HG03196 (cell line): Measurements from ENCODE around the gene SDCBP2.

Experiments
- ATAC-seq: cut with Tn5 transposase; IDR thresholded peaks from one replicate; pipeline ENCODE4 v1.9.1; 2021; ENCODE audit not compliant: unreplicated experiment

Gene SDCBP2

DNA sequence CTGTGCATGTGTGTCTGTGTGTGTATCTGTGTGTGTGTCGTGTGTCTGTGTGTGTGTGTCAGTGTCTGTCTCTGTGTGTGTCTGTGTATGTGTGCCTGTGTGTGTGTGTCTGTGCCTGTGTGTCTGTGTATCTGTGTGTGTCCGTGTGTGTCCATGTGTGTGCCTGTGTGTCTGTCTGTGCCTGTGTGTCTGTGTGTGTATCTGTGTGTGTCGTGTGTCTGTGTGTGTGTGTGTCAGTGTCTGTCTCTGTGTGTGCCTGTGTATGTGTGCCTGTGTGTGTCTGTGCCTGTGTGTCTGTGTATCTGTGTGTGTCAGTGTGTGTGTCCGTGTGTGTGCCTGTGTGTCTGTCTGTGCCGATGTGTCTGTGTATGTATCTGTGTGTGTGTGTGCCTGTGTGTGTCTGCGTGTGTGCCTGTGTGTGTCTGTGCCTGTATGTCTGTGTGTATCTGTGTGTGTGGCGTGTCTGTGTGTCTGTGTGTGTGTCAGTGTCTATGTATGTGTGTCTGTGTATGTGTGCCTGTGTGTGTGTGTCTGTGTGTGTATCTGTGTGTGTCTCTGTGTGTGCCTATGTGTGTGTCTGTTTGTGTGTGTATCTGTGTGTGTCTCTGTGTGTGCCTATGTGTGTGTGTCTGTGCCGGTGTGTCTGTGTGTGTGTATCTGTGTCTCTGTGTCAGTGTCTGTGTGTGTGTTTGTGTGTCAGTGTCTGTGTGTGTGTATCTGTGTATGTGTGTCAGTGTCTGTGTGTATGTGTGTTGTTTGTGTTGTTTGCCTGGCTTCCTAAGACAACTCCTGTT, 51.2 kb downstream of the SDCBP2 start:
- no peak for ATAC-seq

DNA sequence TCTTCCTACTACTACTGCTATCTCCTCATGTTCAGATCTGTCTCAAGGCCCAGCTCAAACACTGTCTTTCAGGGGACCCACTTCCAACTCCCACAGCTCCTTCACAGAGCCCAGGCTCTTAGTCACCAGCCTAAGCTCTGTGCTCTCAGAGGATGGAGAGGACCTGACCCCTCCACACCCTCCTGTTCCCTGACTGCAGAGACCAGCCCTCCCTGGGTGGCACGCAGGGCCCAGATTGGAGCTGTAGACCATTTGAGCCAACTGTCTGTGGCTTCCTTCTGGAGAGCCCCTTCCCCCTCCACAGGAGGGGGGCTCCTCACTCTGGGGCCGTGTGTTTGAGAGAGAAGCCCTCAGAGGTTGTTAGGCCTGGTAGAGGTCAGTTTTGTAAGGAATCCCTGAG, 53.0 kb downstream of the SDCBP2 start:
- ATAC-seq = no peak

DNA sequence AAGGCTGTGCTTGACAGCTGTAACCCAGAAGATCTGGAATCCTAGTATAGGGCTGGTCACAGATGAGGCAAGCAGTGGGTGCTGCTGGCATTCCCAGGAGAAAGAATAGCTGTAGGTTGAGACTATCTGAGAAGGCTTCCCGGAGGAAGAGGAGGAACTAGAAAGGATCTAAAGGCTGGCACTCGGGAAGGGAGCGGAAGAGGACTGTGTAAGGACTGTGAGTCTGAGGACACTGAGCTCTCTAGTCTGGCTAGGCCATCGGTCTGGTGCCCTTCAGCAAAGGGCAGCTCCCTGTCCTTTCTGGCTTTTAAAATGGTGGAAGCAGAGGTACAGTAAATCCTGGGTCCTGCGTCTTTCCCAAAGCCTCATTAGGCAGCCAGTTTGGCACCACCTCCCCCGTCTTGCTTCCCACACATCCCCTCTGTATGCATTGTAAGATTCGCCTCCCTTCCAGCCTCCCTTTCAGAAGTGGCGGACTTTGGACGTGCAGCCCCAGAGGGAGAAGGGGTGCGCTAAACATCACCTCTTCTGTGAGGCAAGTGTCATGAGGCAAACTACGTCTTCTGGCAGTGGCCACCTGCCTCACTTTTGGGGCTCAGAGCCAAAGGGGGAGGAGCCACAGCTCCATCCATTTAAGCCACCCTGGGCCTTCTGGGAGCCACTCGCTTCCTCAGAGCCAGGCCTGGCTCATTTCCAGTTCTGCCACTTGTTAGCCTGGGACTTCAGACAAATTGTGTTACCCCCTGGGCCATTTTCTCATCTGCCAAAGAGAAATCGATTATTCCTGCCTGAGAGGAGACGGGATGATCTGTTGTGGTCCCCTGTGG, 54.2 kb downstream of the SDCBP2 start:
- no peak for ATAC-seq

DNA sequence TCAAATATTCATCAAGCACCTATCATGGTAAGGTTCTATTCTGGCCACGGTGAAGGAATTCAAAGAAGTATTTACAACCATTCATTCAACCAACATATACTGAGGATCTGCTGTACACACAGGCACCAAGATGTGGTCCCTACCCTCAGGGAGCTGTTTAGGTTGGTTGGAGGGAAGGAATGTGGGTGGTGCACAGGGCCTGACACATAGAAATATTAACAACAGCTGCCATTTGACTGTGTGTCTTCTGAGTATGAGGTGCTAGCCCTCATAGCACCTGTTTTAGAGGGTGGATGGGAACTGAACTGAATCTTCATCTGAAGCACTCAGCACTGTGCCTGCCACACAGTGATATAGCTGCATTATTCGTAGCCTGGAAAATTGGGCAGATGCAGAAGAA, 55.6 kb downstream of the SDCBP2 start:
- no peak for ATAC-seq

DNA sequence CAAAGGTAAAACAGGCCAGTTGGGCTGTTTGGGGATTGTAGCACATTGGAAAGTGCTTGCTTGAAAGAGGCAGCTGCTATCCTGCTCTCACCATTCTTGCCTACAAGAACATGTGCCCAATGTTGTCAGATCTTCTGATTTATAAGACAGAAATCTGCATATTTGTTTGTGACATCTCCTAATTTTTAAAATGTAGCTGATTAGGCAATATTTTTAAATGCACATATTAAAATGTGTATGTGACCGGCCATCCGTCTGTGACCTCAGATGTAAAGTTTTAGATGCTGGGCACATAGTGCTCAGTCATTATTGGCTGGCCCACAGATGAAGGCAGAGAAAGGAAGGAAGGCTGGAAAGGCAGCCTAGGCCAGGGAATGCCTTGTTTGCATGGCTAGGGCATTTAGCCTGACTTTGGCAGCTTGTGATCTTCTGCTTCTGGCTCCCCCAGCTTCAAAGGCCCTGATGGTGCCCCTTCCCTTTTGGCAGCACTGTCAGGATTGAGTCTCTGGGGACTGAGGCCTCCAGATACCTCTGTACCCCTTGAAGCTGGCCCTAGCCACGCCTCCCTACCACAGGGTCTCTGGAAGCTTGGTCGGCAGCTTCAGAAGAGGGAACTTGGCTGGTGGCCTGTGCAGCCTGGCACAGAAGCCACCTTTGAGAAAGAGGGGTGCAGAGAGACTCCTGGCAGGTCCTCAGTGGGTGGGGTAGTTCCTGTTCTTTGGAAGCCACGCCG, 56.4 kb downstream of the SDCBP2 start:
- ATAC-seq = no peak

DNA sequence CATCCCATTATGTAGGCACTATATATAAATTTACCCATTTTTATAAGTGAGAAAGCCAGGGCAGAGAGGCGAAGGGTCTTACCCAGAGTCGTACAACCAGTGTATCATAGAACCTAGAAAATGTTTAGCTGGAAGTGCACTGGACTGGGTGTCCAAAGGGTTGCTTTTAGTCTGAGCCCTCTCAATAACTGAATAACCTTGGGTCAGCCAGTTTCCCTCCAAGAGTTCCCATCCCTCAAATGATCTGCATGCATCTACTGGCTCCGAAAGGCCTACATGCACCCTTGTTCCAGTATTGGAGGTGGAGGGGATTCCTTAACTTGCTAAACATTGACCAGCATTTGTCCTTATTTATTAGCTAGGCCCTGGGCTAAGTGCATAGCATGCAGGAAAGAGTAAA, 59.1 kb downstream of the SDCBP2 start:
- no peak for ATAC-seq

DNA sequence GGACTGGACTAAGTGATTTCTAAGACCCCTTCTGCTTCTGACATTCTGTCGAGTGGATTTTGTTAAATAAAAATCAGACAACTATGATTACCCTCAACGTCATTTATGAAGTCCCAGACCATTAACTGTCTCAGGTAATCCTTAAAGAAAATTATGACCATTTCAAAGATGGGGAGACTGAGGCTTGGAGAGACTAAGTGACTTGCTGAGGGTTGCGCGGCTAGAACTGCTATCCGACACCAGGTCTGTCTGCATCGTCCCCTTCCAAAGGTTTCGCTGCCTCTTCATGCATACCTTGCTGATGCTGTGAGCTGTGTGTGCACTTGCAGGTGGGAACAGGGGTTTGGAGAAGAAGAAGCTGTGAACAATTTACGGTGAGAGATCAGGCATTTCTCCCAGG, 59.7 kb downstream of the SDCBP2 start:
- ATAC-seq = no peak

DNA sequence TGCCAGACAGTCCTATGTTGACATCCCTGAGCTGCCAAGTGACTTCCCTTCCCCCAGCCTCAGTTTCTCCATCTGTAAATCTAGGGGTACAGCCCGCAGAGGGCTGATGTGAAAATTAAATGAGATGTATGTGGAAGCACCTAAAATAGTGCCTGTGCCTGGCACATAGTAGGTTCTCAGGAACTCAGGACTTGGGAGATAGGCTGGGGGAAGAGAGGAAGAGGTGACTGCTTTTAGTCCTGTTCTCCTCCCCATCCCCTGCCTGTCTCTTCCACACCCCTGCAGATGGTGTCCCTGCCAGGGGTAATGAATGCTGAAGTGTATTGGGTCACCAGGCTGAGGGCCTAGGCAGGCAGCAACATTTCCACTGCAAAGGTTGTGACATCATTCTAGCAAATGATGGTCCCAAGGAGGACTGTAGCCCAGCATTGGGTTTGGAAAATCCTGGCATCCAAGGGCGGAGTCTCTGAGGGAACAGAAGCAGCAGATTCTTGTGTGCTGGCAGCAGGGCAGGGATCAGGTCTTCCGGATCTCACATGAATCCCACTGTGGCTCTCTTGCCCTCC, 61.0 kb downstream of the SDCBP2 start:
- ATAC-seq = no peak

DNA sequence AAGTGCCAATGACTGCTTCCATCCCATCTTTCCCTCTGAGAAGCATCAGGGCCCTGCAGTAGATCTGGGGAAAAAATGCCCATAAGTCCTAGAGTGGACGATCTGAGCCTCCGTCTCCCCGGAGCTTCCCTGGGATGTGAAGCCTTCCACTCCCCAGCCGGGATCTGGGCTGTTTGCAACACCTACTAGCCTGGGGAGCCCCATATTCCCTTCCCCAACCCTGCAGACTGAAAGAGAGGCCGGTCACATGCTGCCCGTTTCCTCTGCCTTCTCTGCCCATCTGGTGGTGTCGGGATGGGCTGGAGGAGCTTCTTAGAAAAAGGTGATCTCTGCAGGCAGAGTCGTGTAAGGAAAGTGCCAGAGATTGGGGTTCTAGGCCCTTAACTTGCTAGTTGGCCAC, 61.8 kb downstream of the SDCBP2 start:
- no peak for ATAC-seq

DNA sequence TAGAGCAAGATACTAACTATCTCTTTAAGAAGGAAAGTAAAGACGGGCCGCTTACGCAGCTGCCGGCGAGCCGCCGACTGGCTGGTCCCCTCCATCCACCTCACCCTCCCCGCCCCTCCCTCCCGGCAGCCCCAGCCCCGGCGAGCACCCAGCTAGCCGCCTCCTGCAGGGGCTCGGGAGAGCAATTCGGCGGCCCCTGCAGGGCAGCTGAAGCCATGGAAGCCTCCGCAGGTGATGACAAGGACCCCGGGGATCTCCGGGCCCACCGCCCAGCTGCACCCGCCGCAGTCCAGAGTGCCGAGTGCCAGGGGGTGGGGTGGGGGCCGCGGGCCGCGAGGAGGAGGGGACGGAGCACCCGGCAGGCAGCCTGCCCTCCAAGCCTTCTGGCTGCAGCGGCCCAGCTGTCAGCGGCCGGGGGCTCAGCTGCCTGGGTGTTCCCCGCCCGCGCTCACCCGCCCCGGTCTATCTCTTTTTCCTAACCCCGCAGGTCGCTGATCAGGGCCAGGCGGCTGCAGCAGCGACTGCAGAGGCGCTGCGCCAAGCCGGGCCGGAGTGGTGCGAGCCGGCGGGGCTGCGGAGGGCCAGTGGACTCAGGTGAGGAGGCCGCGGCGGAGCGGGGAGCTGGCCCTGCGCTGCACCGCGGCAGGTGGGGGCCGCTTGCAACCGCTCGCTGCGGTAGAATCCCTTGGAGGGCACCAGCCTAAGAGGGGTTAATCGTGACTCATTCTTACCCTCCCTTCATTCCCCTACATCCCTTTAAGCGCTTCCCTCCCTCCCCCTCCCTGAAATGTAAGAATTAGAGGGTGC, 62.6 kb downstream of the SDCBP2 start, which contains the start of gene SNPH:
Gene SNPH (plus strand): TSS at position 128 of the 807 bp plus-strand sequence. CDS start 29,946 bp downstream, outside the sequence.
- no peak for ATAC-seq

DNA sequence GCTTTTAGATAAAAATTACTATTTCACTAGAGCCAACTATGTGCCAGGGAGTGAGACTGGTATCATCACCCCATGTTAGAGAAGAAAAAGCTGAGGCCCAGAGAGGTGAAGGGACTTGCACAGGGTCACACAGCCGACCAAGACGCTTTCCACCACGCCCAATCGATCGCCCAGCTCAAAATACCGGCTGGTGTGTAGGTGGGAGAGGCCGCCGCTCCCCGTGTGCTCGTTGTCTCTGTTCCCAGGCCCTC, 63.1 kb downstream of the SDCBP2 start:
- no peak for ATAC-seq

DNA sequence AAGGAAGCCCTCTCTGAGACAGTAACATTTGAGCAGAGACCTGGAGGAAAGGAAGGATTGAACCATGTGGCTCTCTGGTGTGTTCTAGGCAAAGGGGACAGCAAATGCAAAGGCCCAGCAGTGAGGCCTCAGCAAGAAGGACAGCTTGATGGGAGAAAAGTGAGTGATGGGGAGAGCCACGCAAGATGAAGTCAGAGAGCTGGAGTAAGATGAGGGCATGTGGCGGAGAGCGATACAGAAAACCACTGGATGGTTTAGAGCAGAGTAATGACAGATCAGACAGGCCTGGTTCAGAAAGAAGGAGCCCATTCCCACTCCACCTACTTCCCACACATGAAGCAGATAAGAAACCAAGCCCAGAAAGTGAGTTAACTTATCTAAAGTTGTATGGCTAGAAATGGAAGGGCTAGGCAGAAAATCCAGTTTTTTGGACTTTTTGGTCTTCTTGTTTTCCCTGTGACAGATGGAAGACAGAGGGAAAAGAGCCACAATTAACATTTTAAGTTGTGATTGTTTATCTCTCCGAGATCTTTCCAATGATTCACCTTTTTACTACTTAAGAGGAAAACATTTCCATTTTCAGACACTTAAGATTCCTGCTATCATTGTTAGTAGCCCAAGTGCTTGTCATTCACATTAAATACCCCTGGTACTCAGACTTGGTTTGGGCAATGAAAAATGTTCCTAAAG, 63.6 kb downstream of the SDCBP2 start:
- no peak for ATAC-seq

DNA sequence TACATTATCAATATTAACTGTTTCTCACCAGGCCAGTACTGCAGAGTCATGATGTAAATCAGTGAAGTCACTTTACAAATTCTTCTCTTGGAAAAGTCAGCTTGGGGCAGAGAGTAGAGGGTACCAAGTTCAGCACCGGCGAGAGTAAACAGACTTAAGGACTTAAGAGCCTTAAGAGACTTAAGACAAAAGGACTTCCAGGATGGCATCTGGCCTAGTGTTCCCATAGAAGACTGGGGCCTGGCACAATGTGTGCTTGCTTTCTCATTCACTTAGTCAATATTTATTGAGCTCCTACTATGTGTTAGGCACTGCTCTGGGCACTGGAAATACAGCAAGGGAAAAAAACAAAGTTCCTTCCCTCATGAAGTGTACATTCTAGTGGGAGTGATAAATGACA, 64.2 kb downstream of the SDCBP2 start:
- ATAC-seq = no peak

DNA sequence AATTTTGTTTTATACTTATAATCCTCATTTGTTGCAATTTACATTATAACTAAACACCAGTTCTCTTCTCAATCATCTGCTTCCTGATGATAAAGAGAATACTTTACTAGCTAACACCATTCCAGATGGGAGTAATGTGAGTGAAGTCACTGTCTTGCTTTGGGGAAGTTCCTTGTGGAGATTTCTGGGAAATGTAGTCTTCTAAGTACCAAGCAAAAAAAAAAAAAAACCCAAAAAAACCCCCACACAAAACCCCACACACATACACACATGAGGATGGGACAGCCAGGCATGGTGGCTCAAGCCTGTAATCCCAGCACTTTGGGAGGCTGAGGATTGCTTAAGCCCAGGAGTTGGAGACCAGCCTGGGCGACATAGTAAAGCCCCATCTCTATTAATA, 65.1 kb downstream of the SDCBP2 start:
- no peak for ATAC-seq
